Activated T-cell treated with anti-CD3 and anti-CD28 coated beads, Interleukin-2, amount 50 U/mL, for 48 hours (primary cell): ENCODE results near the gene DBX2.
"Not testable (repeated sequence)": the region's sequence is repeated elsewhere in the genome, so short reads cannot be mapped to it uniquely, and the experiment has no call there.

ENCODE experiments used
- DNase-seq, 2 experiments: peaks; one replicate each; pipeline ENCODE4 v3.0.0-alpha.2; 2020

Gene DBX2

DNA sequence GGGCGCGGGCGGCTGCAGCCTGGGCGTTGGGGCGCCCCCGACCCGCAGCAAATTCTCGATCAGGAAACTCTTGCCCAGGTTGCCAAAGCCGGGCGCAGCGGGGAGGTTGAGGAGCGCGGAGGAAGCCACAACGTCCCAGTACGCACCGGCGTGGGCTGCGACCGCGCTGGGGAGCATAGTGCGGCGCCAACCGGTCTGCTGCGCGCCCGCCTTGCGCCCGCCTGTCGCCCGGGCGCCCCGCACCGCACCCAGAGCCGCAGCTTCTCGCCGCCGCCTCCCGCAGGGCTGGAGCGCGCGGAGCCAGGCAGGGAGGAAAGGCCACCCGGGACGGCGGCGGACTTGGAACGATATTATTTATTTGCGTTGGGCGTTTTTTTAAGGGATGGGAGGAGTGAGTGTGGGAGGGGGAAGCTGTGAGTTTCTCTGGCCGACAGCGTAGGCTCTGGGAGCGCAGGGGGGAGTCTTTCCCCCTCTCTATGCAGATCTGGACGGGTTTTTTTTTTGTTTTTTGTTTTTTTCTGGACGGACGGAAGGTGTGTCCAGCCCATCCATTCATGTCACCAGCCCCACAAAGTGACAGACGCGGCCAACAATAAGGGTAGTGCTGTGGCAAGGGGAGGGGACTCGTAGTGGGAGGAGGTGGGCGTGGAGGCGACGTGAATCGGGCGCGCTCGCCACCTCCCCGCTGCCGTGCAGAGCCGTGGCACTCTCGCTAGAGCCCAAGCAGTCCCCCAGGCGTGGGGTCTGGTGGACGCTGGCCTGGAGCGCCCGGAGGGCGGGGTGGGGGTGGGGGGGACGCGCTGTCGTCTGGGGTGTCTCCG is at the start of gene DBX2:
Gene DBX2, minus strand, starts transcription at position 349 of the 821 bp plus-strand sequence. Its CDS starts 172 bp downstream, at position 177.
- DNase-seq: peak in 1 of 2 experiments; percentile 20

- no peak for DNase-seq
These were observed 47.9 kb upstream of the DBX2 start for GRCh38 chr12:45098766-45099165.

DNA sequence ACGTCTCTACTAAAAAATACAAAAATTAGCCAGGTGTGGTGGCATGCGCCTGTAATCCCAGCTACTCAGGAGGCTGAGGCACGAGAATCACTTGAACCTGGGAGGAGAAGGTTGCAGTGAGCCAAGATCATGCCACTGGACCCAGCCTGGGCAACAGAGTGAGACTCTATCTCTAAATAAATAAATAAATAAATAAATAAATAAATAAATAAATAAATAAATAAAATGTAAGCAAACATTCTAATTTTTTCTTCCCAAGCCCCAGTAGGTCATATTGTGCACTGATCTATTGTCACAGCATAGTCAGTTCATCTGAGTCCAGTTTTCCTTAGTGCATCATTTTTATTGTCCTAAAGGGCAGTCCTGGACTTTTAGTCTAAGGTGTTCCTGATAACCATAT is 44.5 kb upstream of the DBX2 start:
- not testable (repeated sequence) for DNase-seq

DNA sequence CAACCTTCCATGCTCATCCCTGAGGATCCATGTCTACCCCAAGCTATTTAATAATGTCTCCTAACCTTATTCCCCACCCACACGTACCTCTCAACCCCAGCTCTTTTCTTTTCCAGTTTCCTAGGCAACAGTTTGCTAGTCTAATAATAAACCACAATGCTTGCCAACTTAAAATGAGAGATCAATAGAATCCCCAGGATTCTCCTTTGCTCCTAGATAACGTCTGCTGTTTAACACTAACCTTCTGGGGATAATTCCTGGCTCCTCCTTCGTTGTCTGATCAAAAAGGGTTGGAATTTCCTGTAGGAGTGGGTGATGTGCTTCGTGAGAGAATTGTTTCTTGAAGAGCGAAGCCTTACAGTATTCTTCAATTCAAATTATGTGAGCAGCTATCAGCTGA is 42.2 kb upstream of the DBX2 start:
- no peak for DNase-seq

DNA sequence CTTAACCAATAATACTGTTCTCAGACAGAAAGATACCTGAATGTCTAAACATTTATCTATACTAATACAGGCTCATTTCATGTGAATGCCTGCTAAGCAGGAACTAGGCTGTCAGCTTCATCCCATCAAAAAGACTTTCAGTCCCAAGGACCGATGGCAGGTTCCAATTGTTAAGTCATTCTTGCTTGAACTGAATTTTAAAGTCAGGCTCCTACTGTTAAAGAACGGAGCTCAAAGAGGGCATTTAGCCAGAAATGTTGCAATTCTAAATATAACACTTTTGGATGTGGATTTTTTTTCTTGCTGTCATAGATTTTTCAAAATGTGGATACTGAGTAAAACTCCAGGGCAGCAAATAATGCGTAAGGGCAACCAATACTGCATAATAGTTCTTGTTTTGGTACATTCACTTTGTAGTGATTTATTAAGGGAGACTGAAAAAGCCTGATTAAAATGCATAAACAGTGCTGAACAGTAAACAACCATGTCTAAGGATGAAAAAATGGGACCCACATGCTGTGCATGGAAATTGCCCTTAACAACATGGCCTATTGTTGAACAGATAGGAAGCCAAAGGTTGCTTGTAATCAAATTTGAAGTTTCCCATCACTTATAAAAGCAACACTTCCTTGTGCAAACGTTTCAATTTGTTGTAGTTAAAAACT is 38.6 kb upstream of the DBX2 start:
- no peak for DNase-seq

- DNase-seq: no peak
These were observed 37.7 kb upstream of the DBX2 start for GRCh38 chr12:45088608-45089007.

GRCh38 chr12:45084248-45084647 is 33.3 kb upstream of the DBX2 start:
- DNase-seq: not testable (repeated sequence)

DNA sequence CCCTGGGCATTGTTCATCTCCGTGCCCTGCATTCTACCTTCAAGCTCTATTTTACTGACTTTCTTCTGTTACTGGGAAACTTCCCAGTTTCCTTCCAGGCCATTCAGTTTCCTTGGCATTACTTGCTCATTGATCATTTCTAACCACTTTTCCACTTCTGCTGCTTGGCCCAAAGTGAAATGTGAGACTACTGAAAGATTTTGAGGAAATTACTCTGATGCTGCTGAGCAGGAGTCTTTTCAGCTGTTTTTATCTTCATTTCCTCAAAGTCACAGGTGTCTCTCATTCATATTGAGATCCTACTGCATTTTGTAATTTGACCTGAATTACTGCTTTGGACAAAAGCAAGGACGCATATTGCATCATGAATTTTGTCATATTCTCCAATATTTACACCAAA is 26.4 kb upstream of the DBX2 start:
- DNase-seq: no peak

GRCh38 chr12:45076417-45077026 is 25.6 kb upstream of the DBX2 start:
- DNase-seq: no peak

DNA sequence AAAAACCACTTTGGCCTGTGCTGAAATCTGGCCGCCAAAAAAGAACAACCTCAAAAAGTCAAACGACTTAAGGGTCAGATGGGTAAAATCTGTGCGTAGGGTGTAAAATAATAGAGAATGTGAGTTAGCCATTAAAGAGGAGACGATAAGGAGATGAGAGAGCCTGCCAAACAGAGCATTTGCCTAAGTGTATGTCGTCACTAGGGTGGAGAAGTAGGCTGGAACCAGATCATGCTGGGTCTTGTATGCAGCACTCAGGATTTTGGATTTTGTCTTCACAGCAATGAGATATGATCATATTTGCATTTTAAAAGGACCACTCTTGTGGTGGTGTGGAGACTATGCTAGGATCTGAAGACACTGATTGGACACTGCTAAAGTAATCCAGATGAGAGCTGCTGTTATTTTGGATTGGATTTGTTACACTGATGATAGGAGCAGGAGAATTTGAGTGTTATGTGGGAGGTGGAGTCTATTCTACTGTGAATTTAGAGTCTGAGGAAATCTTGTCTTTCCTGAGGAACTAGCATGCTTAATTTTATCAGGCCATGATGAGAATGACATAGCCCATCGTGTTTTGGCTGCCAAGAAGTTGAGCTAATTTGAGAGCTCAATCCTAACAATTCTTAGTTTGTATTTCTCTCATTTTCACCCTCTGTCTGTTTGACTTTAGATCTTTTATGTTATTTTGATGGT is 24.8 kb upstream of the DBX2 start:
- DNase-seq: no peak

DNA sequence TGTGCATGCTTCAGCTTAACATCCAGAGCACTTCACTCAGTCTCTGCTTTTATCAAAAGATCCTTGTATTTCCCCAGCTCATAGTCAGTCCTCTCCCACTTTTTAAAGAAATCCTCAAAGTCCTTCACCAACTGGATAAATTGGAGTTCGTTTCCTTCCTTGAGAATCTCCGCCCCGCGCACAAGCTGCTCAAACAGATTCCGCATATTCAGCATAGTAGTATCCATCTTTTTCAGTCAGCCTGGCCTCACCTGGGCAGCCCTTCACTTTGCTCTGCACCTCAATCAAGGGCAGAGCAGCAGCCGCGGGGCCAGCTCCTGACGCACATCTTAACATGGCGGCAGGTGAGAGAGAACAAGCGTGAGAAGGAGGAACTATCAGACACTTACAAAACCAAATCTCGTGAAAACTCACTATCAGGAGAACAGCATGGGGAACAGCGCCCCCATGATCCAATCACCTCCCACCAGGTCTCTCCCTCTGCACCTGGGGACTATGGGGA is 14.3 kb upstream of the DBX2 start:
- no peak for DNase-seq

DNA sequence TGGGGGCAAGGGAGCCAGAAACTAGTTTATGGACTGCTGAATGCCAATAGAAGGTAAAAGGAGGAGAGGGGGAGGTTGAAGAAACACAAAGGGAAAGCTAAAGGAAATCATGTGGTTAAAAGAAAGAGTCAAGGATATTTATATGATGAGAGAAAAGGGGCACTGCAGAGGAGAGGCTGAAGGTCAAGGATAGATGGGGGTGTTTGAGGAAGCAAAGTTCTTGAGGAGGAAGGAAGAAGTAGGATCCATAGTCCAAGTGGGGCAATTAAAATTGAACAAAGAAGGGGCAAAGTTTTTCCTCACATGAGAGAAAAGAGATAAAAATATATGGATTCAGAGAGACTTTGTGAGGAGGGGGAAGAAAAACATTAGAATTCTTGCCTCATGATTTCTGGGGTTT is 10.1 kb upstream of the DBX2 start:
- DNase-seq: no peak

DNA sequence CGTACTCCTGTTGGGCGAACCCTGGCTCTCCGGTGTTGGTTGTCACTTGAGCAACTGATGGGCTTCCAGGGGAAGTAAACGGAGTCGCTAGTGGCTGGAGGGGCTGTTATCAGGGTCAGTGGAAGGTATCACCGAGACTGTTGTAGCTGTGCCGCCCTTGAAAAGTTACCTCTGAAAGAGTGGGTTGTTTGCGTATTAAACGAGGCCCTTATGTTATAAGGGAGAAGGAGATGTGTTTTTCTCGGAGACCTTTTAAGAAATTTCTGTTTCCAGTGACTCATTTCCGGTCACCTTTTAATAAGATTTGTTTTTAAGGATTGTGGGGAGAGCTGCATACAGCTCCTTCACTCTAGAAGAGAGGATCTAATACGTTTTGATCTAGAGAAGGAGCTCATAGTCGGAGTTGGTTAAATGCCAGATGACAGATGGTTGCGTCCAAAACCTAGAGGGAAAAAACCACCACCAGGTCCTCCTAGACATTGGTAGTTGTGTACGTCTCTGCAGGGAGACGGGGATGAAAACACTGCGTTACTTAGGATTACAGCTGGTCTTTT is 750 bp upstream of the DBX2 start:
- DNase-seq: no peak

GRCh38 chr12:45049912-45050750 is 768 bp downstream of the DBX2 start:
- peak; percentile 21 to 22 for DNase-seq

GRCh38 chr12:45042599-45042998 is 8.3 kb downstream of the DBX2 start:
- DNase-seq: no peak

DNA sequence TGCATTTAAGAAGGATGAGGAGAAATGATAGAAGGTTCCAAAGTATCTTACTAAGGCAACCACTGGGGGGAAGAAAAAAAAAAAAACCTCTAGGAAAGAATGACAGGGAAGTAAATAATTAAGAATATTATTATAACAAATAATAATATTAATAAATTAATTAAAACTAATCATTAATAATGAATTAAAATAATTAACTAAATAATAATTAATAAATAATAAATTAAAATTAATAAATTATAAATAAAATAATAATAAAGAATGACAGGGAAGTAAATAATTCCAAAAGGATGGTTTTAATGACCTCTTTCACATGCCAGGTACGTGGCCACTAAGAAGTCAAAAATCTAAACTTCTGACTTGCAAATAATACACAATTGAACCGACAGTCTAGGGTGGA is 9.9 kb downstream of the DBX2 start:
- no peak for DNase-seq

DNA sequence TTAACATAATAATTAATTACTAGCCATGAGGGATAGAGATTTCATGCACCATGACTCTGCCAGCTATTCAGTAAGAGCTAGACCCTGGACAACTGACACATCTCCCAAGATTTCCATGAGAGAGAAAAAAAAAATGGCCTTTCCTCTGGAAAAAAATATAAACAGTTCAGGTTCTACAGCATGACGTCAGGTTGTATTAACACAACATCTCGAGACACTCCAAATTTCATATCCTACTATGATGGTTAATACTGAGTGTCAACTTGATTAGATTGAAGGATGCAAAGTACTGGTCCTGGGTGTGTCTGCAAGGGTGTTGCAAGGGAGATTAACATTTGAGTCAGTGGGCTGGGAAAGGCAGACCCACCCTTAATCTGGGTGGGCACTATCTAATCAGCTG is 11.1 kb downstream of the DBX2 start:
- no peak for DNase-seq

DNA sequence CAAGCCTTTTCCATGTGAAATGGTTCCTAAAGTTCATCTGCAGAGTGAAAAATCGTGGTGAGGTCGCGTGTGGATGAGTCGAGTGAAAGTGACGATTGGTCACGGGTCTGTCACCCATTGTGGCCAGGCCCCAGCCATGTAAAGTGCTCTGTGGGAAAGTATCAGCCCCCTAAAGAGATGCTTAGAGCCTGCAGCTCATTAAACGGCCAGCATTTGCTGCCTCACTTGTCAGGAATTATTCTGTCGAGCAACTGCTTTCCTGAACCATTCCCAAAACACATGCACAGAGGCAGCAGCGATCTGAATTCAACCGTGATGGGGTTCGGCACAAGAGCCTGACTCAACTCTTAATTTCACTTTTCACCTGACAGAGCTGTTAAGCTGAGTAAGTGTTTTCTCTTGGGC is 16.0 kb downstream of the DBX2 start:
- DNase-seq: peak in 1 of 2 experiments; percentile 16

DNA sequence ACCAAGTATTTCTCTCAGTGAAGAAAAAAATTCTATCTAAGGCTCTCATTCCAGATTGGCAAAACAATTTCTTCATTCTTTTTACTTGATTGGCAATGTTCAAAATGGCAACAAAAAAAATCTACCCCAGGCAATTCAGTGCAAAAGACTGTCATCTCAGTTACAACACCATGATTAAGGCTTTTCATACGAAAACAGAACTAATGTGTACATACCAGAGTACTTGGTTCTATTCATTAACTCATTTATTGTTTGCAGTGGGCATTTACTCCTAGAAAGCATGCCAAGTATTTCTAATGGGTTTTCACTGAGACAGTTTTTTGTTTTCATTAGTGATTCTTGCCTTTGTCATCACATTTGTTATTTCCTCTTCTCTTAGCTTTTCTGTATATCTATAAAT is 33.0 kb downstream of the DBX2 start:
- no peak for DNase-seq

DNA sequence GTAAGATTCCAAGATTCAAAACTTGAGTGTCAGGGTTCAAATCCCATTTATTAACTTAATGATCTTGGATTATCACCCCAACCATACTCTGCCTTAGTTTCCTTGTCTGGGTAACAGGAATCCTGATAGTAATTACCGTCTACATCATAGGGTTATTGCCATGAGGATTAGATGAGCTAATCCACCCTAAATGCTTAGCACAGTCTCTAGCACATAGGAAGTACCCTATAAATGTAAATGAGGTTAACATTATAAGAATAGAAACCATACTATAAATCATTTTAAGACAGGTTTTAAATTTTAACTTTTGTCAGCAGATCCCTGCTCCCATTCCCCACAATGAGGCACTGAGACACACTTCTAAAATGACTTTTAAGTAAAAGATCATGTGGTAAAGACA is 36.5 kb downstream of the DBX2 start:
- no peak for DNase-seq

DNA sequence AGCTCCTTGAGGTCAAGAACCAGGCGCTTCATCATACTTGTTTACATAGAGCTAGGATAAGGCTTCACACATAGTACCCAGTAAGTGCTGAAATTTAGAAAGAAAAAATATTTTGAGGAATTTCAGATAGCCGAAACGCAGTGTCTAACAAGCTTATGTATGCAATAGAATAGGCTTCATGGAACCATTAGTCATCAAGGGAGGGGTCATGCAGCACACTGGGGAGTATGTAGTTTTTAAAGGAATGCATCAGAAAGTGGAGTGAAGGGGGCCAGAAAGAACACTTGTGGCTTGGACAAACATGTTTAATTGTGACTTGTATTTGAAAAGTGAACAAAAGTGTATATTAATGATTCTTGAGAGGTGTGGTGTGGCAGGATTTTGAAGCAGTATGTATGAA is 38.1 kb downstream of the DBX2 start:
- DNase-seq: no peak

- no peak for DNase-seq
These were observed 40.8 kb downstream of the DBX2 start for GRCh38 chr12:45010059-45010458.
